GM21390 (cell line): ENCODE data around the gene RLN2.

ENCODE experiments used
- ATAC-seq: cut with Tn5 transposase; IDR thresholded peaks from one replicate; pipeline ENCODE4 v1.9.1; 2021; ENCODE audit not compliant: unreplicated experiment

The RLN2 gene

GRCh38 chr9:5274770-5275169 is 29.7 kb downstream of the RLN2 start:
- no peak for ATAC-seq

DNA sequence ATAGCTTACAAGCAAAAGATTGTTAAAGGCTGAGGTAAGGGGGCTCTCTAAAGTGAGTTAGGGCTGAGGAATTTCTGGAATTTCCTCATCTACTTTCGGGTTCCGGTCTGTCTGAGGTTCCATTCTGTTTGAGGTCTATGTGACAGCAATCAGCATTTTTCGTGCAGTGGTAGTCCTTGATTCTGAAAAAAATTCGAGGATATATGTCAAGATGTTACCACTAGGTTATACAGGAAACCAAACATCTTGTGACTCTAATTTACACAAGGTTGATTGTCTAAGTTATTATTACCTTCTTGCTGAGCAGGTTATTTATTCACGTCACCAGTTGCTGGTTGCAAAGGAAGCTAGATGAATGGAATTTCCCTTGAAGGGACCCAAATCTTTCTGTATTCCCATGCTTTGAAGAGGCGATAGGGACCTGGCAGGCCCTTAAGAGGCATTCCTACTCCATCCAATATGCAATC is 35.2 kb downstream of the RLN2 start:
- ATAC-seq: no peak

DNA sequence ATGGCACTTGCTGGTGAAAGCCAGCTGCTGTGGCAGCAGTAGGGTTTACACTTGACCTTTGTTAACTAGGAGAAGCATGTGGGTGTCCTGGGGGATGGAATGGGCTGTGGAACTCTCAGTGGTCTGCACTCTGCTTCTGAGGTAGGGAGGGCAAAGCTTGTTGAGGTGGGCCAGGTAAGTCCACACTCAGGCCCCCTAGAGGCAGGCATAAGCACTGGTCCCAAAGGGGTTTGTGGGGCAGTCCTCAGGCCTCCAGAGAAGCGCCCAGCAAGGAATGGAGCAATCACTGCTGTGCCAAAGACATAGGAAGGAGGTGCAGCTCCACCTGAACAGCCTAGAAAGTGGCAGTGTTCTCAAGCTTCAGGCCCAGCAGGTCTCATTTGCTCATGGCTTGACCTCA is 38.6 kb downstream of the RLN2 start:
- ATAC-seq: no peak

DNA sequence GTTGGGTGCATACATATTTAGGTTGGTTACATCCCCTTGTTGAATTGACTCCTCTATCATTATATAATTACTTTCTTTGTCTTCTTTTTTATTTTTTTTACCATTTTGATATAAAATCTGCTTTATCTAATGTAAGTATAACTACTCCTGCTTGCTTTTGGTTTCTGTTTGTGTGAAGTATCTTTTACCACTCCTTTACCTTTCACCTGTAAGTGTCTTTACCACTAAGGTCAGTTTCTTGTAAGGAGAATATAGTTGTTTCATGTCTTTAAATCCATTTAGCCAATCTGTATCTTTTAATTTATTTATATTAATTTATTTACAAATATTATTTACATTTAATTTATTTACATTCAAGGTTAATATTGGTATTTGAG is 40.3 kb downstream of the RLN2 start:
- ATAC-seq: no peak

DNA sequence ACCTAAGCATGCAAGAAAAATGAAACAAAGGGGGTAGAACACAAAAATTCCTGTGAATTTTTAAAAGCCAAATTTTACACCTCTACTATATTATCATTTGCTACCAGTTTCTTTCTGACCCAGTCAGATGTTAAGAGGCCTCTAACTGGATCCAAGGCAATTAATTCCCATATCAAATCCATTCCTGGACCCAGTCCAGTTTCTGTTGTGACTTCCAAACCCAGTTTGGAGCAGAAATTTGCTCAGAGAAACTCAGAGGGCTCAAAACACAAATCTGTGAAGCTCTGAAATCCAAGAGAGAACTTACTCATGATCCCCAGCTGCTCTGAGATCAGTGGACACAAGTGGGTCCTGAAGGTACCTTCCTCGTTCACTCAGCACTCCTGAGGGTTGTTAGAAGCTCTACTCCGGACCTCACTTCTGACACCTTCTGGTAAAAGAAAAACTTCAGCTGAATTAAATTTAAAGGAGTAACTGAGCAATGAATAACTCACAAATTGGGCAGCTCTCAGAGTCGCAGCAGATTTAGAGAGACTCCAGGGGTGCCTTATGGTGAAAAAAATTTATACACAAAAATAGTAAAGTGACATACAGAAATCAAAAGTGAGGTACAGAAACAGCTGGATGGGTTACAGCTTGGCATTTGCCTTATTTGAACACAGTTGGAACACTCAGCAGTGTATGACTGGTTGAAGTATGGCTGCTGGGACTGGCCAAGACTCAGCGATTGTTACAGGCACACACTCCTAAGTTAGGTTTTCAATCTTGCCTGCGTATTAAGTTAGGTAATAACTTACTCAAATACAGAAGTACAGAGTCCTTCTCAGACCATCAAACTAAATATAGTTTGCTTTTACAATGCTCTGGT is 40.9 kb downstream of the RLN2 start:
- ATAC-seq: no peak
